LHCN-M2 (cell line): ENCODE measurements around the gene KIAA0930. TPM values are rescaled to one million over a fixed set of nuclear protein-coding genes. Genes with fewer than 3 reads are reported as not detected.

Experiments
- DNase-seq: peaks from one replicate; pipeline ENCODE4 v3.0.0-alpha.2; 2012; ENCODE audit warnings: low read depth
- total RNA-seq: library from RNA; depleted of rRNA; stranded (reverse); fragments of >200 nt; gene quantifications from 2 replicates; pipeline ENCODE4 v1.2.3, GENCODE V29; 2014

Gene KIAA0930
- total RNA-seq, 1 experiment from 2014 or later: 27.3 TPM

- no peak for DNase-seq
Measured at GRCh38 chr22:45217806-45218205, 22.9 kb downstream of the KIAA0930 start.

- no peak for DNase-seq
Measured at GRCh38 chr22:45217345-45217744, 23.3 kb downstream of the KIAA0930 start.

GRCh38 chr22:45216133-45217003 is 24.3 kb downstream of the KIAA0930 start:
- peak; percentile 51 for DNase-seq

GRCh38 chr22:45212992-45213751 is 27.5 kb downstream of the KIAA0930 start:
- DNase-seq: peak; percentile 46

- peak; percentile 78 for DNase-seq
Measured at GRCh38 chr22:45212306-45212709, 28.4 kb downstream of the KIAA0930 start.

GRCh38 chr22:45211848-45212247 is 28.8 kb downstream of the KIAA0930 start:
- no peak for DNase-seq

GRCh38 chr22:45211435-45211834 is 29.3 kb downstream of the KIAA0930 start:
- no peak for DNase-seq

GRCh38 chr22:45210991-45211390 is 29.7 kb downstream of the KIAA0930 start:
- DNase-seq: no peak

- DNase-seq: no peak
Measured at GRCh38 chr22:45210577-45210976, 30.1 kb downstream of the KIAA0930 start.

- no peak for DNase-seq
Measured at GRCh38 chr22:45210174-45210573, 30.5 kb downstream of the KIAA0930 start.

GRCh38 chr22:45208993-45209838 is 31.5 kb downstream of the KIAA0930 start:
- peak; percentile 67 for DNase-seq

- no peak for DNase-seq
Measured at GRCh38 chr22:45208696-45208992, 32.0 kb downstream of the KIAA0930 start.

- DNase-seq: peak; percentile 64
Measured at GRCh38 chr22:45207981-45208664, 32.6 kb downstream of the KIAA0930 start.

- no peak for DNase-seq
Measured at GRCh38 chr22:45207533-45207932, 33.2 kb downstream of the KIAA0930 start.

- DNase-seq: no peak
Measured at GRCh38 chr22:45206233-45206632, 34.5 kb downstream of the KIAA0930 start.

- no peak for DNase-seq
Measured at GRCh38 chr22:45205276-45205925, 35.3 kb downstream of the KIAA0930 start.

- no peak for DNase-seq
Measured at GRCh38 chr22:45204819-45205218, 35.9 kb downstream of the KIAA0930 start.

- DNase-seq: no peak
Measured at GRCh38 chr22:45204241-45204640, 36.5 kb downstream of the KIAA0930 start.

GRCh38 chr22:45203150-45203951 is 37.3 kb downstream of the KIAA0930 start:
- no peak for DNase-seq
